BE2C (cell line): ENCODE data around the gene TPD52L1.

Source experiments
- DNase-seq: peaks from one replicate; pipeline ENCODE4 v3.0.0-alpha.2; 2020
- H3K27me3 ChIP-seq: fragments of 250-450 bp; sonication (Bioruptor Pico); 2 replicates; pipeline ENCODE4 v1.5.1; 2020; ENCODE audit warnings: mild to moderate bottlenecking
- H3K36me3 ChIP-seq: fragments of 250-450 bp; sonication (Bioruptor Pico); 2 replicates; pipeline ENCODE4 v1.5.1; 2020; ENCODE audit warnings: mild to moderate bottlenecking
- H3K4me1 ChIP-seq: fragments of 250-450 bp; sonication (Bioruptor Pico); 2 replicates; pipeline ENCODE4 v1.5.1; 2020
- H3K4me3 ChIP-seq: 2 replicates; pipeline ENCODE4 v1.5.1; 2011; ENCODE audit warnings: low read depth, low read length
- H3K9me3 ChIP-seq: fragments of 250-450 bp; sonication (Bioruptor Pico); 2 replicates; pipeline ENCODE4 v1.5.1; 2020
- CTCF ChIP-seq: IDR thresholded peaks from 2 replicates; pipeline ENCODE4 v1.5.1; 2012; ENCODE audit warnings: mild to moderate bottlenecking, low read depth, low read length

TPD52L1 gene

GRCh38 chr6:125188037-125188436 lies 34.5 kb downstream of the TPD52L1 start:
- Histone ChIP-seq H3K36me3 (no peaks in the 10 kb centered on the region), H3K4me1 (no peaks in the 10 kb centered on the region), H3K27me3 (peaks cover 4% of the 10 kb centered on the region; the same call in 1 of the 2 replicates), H3K4me3 (no peak overlapping the region), H3K9me3 (no peaks in the 10 kb centered on the region)
- TF ChIP-seq CTCF, result no peak
- DNase-seq, result no peak

GRCh38 chr6:125188594-125189203 lies 35.1 kb downstream of the TPD52L1 start:
- H3K4me1 ChIP-seq, result no peaks in the 10 kb centered on the region
- H3K4me3 ChIP-seq, result no peak overlapping the region
- no peaks in the 10 kb centered on the region for H3K9me3 ChIP-seq
- H3K27me3 ChIP-seq, result peaks cover 4% of the 10 kb centered on the region; the same call in 1 of the 2 replicates
- TF ChIP-seq CTCF, result no peak
- DNase-seq, result no peak
- H3K36me3 ChIP-seq, result no peaks in the 10 kb centered on the region

GRCh38 chr6:125189494-125189893 lies 35.9 kb downstream of the TPD52L1 start:
- Histone ChIP-seq H3K27me3 (peaks cover 4% of the 10 kb centered on the region; the same call in 1 of the 2 replicates), H3K9me3 (no peaks in the 10 kb centered on the region), H3K4me1 (no peaks in the 10 kb centered on the region), H3K4me3 (no peak overlapping the region), H3K36me3 (no peaks in the 10 kb centered on the region)
- DNase-seq, result no peak
- no peak for TF ChIP-seq CTCF

- Histone ChIP-seq H3K27me3 (peaks cover 4% of the 10 kb centered on the region; the same call in 1 of the 2 replicates), H3K4me3 (no peak overlapping the region), H3K4me1 (no peaks in the 10 kb centered on the region), H3K9me3 (no peaks in the 10 kb centered on the region), H3K36me3 (no peaks in the 10 kb centered on the region)
- no peak for DNase-seq
- TF ChIP-seq CTCF, result no peak
These were observed 37.1 kb downstream of the TPD52L1 start for GRCh38 chr6:125190667-125191066.

- peaks cover 4% of the 10 kb centered on the region; the same call in 1 of the 2 replicates for H3K27me3 ChIP-seq
- H3K9me3 ChIP-seq, result no peaks in the 10 kb centered on the region
- H3K36me3 ChIP-seq, result no peaks in the 10 kb centered on the region
- H3K4me3 ChIP-seq, result no peak overlapping the region
- peak; percentile 63 for DNase-seq
- no peaks in the 10 kb centered on the region for H3K4me1 ChIP-seq
- TF ChIP-seq CTCF, result peak; percentile 85
These were observed 38.5 kb downstream of the TPD52L1 start for GRCh38 chr6:125191916-125192609.

GRCh38 chr6:125192610-125192930 lies 39.0 kb downstream of the TPD52L1 start:
- TF ChIP-seq CTCF, result no peak
- Histone ChIP-seq H3K27me3 (peaks cover 4% of the 10 kb centered on the region; the same call in 1 of the 2 replicates), H3K4me1 (peaks cover 2% of the 10 kb centered on the region), H3K9me3 (no peaks in the 10 kb centered on the region), H3K36me3 (no peaks in the 10 kb centered on the region), H3K4me3 (no peak overlapping the region)
- DNase-seq, result no peak
